ENCODE measurements around the gene IFI6.

- TF ChIP-seq RAD21 (IDR thresholded peaks at IDR 0.05; ENCODE audit: low read depth), result no peak
- no peak for TF ChIP-seq CTCF (IDR thresholded peaks at IDR 0.05 in 2 of 3, conservative IDR thresholded peaks at IDR 0.05 in 1 of 3; ENCODE audit: borderline replicate concordance in 1 of 3, insufficient read depth in 1 of 3, low read depth in 2 of 3, low read length in 2 of 3)
- TF ChIP-seq SRF (IDR thresholded peaks at IDR 0.05; ENCODE audit: low read depth), result no peak
- TF ChIP-seq EZH2phosphoT487 (IDR thresholded peaks at IDR 0.05; ENCODE audit: borderline replicate concordance), result no peak
- TF ChIP-seq FOSL1 (IDR thresholded peaks at IDR 0.05; ENCODE audit: low read depth), result no peak
- TF ChIP-seq MAX (IDR thresholded peaks at IDR 0.05), result no peak
- TF ChIP-seq CEBPB (IDR thresholded peaks at IDR 0.05; ENCODE audit: low read depth), result no peak
- no peak for TF ChIP-seq TCF7L2 (IDR thresholded peaks at IDR 0.05; ENCODE audit: borderline replicate concordance, extremely low read depth, insufficient read depth, insufficient read length)
- no peak for TF ChIP-seq POLR2A (IDR thresholded peaks at IDR 0.05; ENCODE audit: borderline replicate concordance, extremely low read depth, insufficient read depth, insufficient read length)
- no peak; the same call in 1 of the 2 replicates for TF ChIP-seq SP1 (IDR thresholded peaks at IDR 0.05; ENCODE audit: low read depth)
- TF ChIP-seq EZH2 (IDR thresholded peaks at IDR 0.05), result no peak
These were observed 11.6 kb downstream of the IFI6 start for GRCh38 chr1:27660300-27660835.

Measured in HCT116 (cell line).